ENCODE measurements around the gene PHACTR1.

DNA sequence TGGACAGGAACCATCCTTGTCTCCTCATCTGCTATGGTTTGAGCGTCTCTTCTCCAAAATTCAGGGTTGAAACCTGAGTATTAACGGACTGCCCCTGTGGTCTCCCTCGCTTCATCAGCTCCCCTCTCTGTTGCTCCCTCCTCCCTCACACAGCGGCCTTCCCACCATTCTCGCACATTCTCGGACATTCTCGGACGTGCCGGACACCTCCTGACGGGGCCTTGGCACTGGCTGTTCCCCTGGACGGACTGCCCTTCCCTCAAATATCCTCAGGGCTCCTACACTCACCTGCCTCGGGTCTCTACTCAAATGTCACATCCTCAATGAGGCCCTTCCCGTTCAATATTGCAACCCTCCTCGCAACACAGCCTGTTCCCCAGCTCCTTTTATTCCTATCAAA is 496.0 kb downstream of the PHACTR1 start:
- TF ChIP-seq, protein P1, sequence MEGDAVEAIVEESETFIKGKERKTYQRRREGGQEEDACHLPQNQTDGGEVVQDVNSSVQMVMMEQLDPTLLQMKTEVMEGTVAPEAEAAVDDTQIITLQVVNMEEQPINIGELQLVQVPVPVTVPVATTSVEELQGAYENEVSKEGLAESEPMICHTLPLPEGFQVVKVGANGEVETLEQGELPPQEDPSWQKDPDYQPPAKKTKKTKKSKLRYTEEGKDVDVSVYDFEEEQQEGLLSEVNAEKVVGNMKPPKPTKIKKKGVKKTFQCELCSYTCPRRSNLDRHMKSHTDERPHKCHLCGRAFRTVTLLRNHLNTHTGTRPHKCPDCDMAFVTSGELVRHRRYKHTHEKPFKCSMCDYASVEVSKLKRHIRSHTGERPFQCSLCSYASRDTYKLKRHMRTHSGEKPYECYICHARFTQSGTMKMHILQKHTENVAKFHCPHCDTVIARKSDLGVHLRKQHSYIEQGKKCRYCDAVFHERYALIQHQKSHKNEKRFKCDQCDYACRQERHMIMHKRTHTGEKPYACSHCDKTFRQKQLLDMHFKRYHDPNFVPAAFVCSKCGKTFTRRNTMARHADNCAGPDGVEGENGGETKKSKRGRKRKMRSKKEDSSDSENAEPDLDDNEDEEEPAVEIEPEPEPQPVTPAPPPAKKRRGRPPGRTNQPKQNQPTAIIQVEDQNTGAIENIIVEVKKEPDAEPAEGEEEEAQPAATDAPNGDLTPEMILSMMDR (IDR thresholded peaks at IDR 0.05), result no peak
- no peak for TF ChIP-seq POLR2A (IDR thresholded peaks at IDR 0.05)
